Stimulated activated naive B cell treated with anti-CD40 and anti-IgM and Interleukin-4, amounts not matched to agents 10 μg/mL and 1 μg/mL and 100 μg/mL, for 72 hours (primary cell): ENCODE data around the gene ISCU.

ENCODE experiments used
- ATAC-seq, 2 donors: fragments of 150-1000 bp; cut with Tn5 transposase; replicated peaks; 2 replicates each; pipeline ENCODE4 v1.10.0; 2021; ENCODE audit warnings: moderate library complexity in 1 of 2
- DNase-seq: peaks from one replicate; pipeline ENCODE4 v3.0.0; 2021
- H3K27ac Mint-ChIP-seq: one replicate; pipeline ENCODE4 v1.8.0; 2022; ENCODE audit warnings: mild to moderate bottlenecking, mixed read lengths
- H3K27me3 Mint-ChIP-seq, 2 donors: one replicate each; pipeline ENCODE4 v1.8.0; 2022; ENCODE audit warnings: mixed read lengths in 2 of 2
- H3K36me3 Mint-ChIP-seq, 2 donors: one replicate each; pipeline ENCODE4 v1.8.0; 2022; ENCODE audit warnings: mixed read lengths in 2 of 2, mild to moderate bottlenecking in 1 of 2
- H3K4me1 Mint-ChIP-seq, 2 donors: one replicate each; pipeline ENCODE4 v1.8.0; 2022; ENCODE audit warnings: mixed read lengths in 2 of 2, mild to moderate bottlenecking in 1 of 2
- H3K4me3 Mint-ChIP-seq, 2 donors: one replicate each; pipeline ENCODE4 v1.8.0; 2022; ENCODE audit warnings: mild to moderate bottlenecking in 2 of 2, mixed read lengths in 2 of 2, moderate library complexity in 1 of 2
- H3K9me3 Mint-ChIP-seq, 2 donors: one replicate each; pipeline ENCODE4 v1.8.0; 2022; ENCODE audit warnings: mixed read lengths in 2 of 2, mild to moderate bottlenecking in 1 of 2

ISCU gene

DNA sequence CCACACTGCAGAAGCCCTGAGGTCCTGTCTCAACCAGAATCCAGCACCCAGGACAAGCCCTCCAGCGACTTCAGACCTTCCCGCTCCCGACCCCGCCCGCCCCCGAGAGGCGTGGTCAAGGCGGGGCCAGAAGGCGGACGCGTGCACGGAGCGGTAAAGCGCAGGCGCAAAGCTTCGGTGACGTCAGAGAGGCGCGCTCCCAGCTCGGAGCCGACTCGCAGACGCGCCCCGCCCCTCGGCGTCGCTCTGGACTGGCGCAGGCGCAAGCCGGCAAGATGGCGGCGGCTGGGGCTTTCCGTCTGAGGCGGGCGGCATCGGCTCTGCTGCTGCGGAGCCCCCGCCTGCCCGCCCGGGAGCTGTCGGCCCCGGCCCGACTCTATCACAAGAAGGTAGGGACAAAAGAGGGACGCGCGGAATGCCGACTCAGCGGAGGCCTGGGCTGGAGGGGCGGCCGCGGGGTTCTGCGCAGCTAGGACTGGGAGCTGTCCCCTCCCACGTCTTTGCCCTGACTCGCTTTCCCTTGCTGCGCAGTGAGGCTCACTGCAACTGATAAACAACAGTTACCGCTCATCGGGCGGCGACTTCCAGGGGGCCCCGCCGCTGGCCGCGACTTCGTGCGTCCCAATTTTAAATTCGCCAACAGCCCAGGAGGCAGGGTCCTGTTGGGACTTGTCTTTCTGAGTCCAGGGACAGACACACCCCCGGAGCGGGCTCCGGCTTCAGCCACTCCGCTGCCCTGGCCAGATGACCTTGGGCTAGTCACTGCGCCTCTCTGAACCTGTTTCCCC, at the start of gene ISCU:
TSS of gene ISCU (plus strand) at position 249 of the 788 bp plus-strand sequence. CDS start at position 276, 27 bp downstream.
- peaks cover 17 to 39% of the 10 kb centered on the region in 2 donors for H3K36me3 Mint-ChIP-seq

DNA sequence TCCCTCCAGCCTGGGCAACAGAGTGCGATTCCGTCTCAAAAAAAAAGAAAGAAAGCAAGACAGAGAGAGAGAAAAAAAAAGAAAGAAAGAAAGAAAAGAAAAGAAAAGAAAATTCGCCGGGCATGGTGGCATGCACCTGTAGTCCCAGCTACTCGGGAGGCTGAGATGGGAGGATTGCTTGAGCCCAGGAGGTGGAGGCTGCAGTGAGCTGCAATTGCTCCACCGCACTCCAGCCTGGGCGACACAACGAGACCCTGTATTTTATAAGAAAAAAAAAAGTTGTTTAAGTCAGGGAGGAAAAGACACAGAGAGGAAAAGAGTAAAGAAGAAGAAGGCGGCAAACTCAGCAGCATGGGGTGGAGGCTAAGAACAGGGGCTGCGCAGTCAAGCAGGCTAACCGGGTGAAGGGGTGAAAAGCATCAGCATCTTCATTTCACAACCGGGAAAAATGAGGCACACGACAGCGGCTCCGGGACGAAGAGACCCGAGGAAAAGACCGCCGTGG, 47.9 kb upstream of the ISCU start:
- ATAC-seq: peak; percentile 20 to 23
- no peak for DNase-seq
- no peaks in the 10 kb centered on the region for H3K27me3 Mint-ChIP-seq
- peaks cover 19 to 56% of the 10 kb centered on the region in 2 donors for H3K4me1 Mint-ChIP-seq
- H3K4me3 Mint-ChIP-seq: peak overlapping the region; percentile 88 to 89
- H3K36me3 Mint-ChIP-seq: peaks cover 18 to 26% of the 10 kb centered on the region in 2 donors
- H3K27ac Mint-ChIP-seq: peak overlapping the region; percentile 89
- H3K9me3 Mint-ChIP-seq: no peaks in the 10 kb centered on the region

More for the DNA sequence above, at the start of gene ISCU:
- Mint-ChIP-seq H3K4me3 (peak within 1 kb of the TSS; percentile 99 to 100), H3K4me1 (peaks cover 41 to 64% of the 10 kb centered on the region in 2 donors), H3K27me3 (no peaks in the 10 kb centered on the region), H3K9me3 (no peaks in the 10 kb centered on the region), H3K27ac (peak within 1 kb of the TSS; percentile 99)
- ATAC-seq (peak; percentile 66 to 74), DNase-seq (peak; percentile 99)

DNA sequence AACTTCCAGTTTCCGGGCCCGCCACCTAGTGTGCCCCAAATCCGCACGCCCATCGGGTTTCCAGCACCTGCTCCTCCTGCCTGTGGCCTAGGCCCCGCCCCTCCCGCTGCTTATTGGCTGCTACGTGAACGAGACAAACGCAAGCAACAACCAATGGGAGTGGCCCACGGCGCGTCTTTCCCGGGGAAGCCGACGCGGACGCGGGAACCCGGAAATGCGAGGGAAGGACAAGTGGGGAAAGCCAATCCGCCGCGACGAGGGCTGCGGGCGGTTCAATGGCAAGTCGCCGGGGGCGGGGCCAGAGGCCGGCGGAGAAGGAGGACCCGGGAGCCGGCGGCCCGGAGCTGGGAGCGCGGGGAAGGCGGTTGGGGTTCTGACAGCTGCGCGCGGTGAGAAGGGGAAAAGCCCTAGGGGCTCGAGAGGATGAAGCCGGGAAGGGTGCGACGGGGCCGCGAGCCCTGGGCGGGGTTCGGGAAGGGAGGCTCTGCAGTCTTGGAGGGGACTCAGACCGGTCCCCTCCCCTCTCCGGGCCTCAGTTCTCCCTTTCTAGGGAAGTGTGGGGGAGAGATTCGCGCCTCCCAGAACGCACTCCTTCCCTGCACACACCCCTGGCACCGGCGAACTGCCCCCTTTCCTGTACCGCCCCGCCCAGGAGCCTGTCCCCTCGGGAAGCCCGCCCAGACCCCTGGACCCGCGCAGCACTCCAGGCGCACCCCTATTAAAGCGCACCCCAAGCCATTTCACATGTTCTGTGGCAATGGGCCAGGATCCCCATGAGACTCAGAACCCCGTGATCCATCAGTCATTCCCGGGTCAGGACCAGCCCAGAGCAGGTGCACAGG, 47.2 kb upstream of the ISCU start, which contains the start of gene FICD:
TSS of gene FICD (plus strand) at position 305 of the 842 bp plus-strand sequence. CDS start 1,696 bp downstream, outside the sequence.
- Mint-ChIP-seq H3K9me3 (no peaks in the 10 kb centered on the region), H3K4me3 (peak within 1 kb of the TSS; percentile 88 to 89), H3K27me3 (no peaks in the 10 kb centered on the region), H3K36me3 (peaks cover 22 to 29% of the 10 kb centered on the region in 2 donors), H3K4me1 (peaks cover 19 to 56% of the 10 kb centered on the region in 2 donors), H3K27ac (peak within 1 kb of the TSS; percentile 89)
- peak; percentile 87 to 93 for ATAC-seq
- DNase-seq: peak; percentile 98

GRCh38 chr12:108515916-108516315, 46.5 kb upstream of the ISCU start:
- no peak for ATAC-seq
- peak overlapping the region; percentile 88 to 89 for H3K4me3 Mint-ChIP-seq
- H3K9me3 Mint-ChIP-seq: no peaks in the 10 kb centered on the region
- no peak for DNase-seq
- peaks cover 22 to 29% of the 10 kb centered on the region in 2 donors for H3K36me3 Mint-ChIP-seq
- no peaks in the 10 kb centered on the region for H3K27me3 Mint-ChIP-seq
- peak overlapping the region; percentile 89 for H3K27ac Mint-ChIP-seq
- peaks cover 19 to 51% of the 10 kb centered on the region in 2 donors for H3K4me1 Mint-ChIP-seq

DNA sequence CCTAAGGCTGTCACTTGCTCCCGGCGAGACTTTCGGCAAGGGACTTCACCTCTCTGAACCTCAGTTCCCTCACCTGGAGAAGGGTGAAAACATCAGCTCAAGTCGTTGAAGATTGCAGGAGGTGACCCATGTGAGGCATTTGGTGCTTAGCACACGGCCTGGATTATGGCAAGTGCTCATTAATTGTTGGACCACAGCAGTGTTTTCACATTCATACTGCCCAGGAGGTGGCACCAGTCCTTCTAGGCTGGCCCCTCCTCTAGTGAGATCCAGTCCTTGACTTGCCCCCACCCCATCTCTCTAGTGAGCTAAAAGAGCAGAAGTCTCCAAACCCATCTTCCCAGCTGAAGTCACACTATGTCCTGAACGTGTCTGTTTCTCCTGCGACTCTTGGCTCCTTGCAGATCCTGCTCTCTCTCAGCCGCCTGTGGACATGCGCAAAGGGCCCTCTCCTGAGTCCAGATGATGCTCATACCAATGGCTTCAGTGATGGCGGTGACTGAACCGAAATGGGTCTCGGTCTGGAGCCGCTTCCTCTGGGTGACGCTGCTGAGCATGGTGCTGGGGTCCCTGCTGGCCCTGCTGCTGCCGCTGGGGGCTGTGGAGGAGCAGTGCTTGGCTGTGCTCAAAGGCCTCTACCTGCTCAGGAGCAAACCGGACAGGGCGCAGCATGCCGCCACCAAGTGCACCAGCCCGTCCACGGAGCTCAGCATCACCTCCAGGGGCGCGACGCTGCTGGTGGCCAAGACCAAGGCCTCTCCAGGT, 45.7 kb upstream of the ISCU start:
- Mint-ChIP-seq H3K36me3 (peaks cover 22 to 31% of the 10 kb centered on the region in 2 donors), H3K4me3 (peak overlapping the region in 1 of 2 donors; percentile 89), H3K27ac (peak overlapping the region; percentile 88), H3K9me3 (no peaks in the 10 kb centered on the region), H3K4me1 (peaks cover 16 to 43% of the 10 kb centered on the region in 2 donors), H3K27me3 (no peaks in the 10 kb centered on the region)
- no peak for ATAC-seq
- DNase-seq: no peak

DNA sequence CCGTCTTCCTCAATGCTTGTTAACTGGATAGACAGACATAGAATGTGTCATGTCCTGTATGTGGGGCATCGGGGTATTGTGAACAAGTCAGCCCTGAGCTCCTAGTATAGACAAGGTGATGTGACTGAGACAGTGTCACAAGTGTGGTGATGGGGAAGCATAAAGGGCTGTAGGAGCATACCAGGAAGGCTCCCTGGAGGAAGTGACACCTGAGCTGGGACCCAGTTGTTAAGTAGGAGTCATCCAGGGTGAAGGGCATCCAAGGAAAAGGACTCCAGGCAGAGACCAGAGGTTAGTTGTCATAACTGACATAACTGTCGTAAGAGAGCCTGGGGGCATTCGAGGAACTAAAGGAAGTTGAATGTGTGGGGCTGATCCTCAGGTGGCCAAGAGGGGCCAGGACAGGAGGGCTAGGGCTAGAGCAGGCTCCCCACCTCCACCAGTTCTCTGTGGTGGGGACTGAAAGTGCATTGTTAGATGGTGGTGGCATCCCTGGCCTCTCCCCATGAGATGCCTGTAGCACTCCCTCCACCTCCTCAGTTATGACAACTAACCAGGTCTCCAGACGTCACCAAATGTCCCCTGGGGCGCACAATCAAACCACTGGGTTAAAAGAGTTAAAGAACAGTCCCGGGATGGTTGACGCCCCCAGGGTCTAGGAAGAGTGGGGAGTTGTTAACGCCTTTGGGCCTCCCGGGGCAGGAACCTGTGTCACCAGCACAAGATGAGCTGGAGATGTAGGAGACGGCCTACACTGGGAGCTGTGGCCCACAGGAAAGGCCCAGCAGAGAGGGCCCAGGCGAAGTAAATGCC, 44.9 kb upstream of the ISCU start:
- Mint-ChIP-seq H3K4me3 (peak overlapping the region in 1 of 2 donors; percentile 48), H3K4me1 (peaks cover 16 to 36% of the 10 kb centered on the region in 2 donors), H3K27ac (peak overlapping the region; percentile 88), H3K27me3 (no peaks in the 10 kb centered on the region), H3K9me3 (no peaks in the 10 kb centered on the region), H3K36me3 (peaks cover 22 to 38% of the 10 kb centered on the region in 2 donors)
- DNase-seq (no peak), ATAC-seq (no peak)

- Mint-ChIP-seq H3K27me3 (no peaks in the 10 kb centered on the region), H3K4me3 (no peak overlapping the region), H3K9me3 (no peaks in the 10 kb centered on the region), H3K36me3 (peaks cover 23 to 38% of the 10 kb centered on the region in 2 donors), H3K27ac (peak overlapping the region; percentile 3), H3K4me1 (peaks cover 16 to 36% of the 10 kb centered on the region in 2 donors)
- DNase-seq (no peak), ATAC-seq (no peak)
Observed at GRCh38 chr12:108518101-108518715, 44.2 kb upstream of the ISCU start.

GRCh38 chr12:108518716-108519496, 43.5 kb upstream of the ISCU start:
- H3K27me3 Mint-ChIP-seq: no peaks in the 10 kb centered on the region
- peaks cover 16 to 36% of the 10 kb centered on the region in 2 donors for H3K4me1 Mint-ChIP-seq
- H3K36me3 Mint-ChIP-seq: peaks cover 25 to 38% of the 10 kb centered on the region in 2 donors
- no peaks in the 10 kb centered on the region for H3K9me3 Mint-ChIP-seq
- no peak for DNase-seq
- H3K4me3 Mint-ChIP-seq: no peak overlapping the region
- no peak for ATAC-seq
- H3K27ac Mint-ChIP-seq: peak overlapping the region; percentile 25

DNA sequence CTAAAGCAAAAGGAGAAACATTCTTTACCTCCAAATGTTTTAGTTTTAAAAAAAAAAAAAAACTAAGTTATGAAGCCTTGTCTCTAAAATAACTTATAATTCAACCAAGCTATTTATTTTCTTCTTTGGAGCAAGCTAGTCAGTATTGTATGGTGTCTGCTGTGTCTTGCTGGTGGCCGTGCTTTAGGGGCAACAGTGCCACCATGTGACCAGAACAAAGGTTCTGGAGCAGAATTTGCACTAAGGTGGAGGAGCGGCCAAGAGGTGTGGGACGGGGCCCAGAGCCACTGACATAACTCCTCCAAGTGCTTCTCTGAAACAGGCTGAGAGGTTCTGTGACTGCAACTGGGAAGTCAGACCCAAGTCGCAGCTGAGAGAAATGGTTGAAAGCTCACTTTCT, 42.8 kb upstream of the ISCU start:
- Mint-ChIP-seq H3K9me3 (no peaks in the 10 kb centered on the region), H3K4me1 (peaks cover 16 to 33% of the 10 kb centered on the region in 2 donors), H3K27ac (no peak overlapping the region), H3K27me3 (no peaks in the 10 kb centered on the region), H3K4me3 (no peak overlapping the region), H3K36me3 (peaks cover 28 to 43% of the 10 kb centered on the region in 2 donors)
- ATAC-seq (no peak), DNase-seq (no peak)

- H3K36me3 Mint-ChIP-seq: peaks cover 35 to 57% of the 10 kb centered on the region in 2 donors
- peaks cover 5 to 18% of the 10 kb centered on the region in 2 donors for H3K4me1 Mint-ChIP-seq
- H3K9me3 Mint-ChIP-seq: no peaks in the 10 kb centered on the region
- ATAC-seq (no peak), DNase-seq (no peak)
- no peak overlapping the region for H3K4me3 Mint-ChIP-seq
- no peaks in the 10 kb centered on the region for H3K27me3 Mint-ChIP-seq
- H3K27ac Mint-ChIP-seq: no peak overlapping the region
Observed at GRCh38 chr12:108523365-108523764, 39.0 kb upstream of the ISCU start.

GRCh38 chr12:108525681-108526080, 36.7 kb upstream of the ISCU start:
- ATAC-seq: no peak
- DNase-seq: no peak
- Mint-ChIP-seq H3K27ac (no peak overlapping the region), H3K36me3 (peaks cover 37 to 60% of the 10 kb centered on the region in 2 donors), H3K4me1 (peaks cover 5 to 13% of the 10 kb centered on the region in 2 donors), H3K9me3 (no peaks in the 10 kb centered on the region), H3K27me3 (no peaks in the 10 kb centered on the region), H3K4me3 (no peak overlapping the region)
